ENCODE measurements around the gene RGS10. TPM values are rescaled to one million over a fixed set of nuclear protein-coding genes. Genes with fewer than 3 reads are reported as not detected.

The RGS10 gene
- total and polyA plus RNA-seq, 2 of the 8 experiments (the other 6 are each of a cell fraction or from before 2014, with no cell fraction given), result 5.5 to 13.1 TPM

DNA sequence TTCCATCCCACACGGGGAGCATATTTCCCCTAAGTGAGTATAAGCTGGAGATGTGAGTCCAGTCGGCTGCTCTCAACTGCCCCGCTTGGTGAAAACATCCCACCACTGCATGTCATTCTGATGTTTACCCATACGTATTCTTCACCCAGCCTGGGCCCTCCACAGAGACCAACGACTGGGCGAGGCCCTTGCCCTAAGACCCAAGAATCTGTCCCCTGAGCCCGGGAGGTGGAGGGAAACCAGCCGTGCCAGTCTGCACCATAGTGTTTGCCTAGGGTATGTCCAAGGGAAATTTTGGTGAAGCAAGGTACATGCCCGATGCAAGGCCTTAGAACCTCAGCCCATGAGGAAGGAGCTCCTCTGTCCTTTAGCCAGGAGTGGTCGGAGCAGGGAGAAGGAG is 67.9 kb downstream of the RGS10 start:
- no peak overlapping the region for H4K5ac ChIP-seq (ENCODE audit: insufficient read length, low read depth, low read length)
- no peak overlapping the region for H2BK20ac ChIP-seq (ENCODE audit: low read length)
- H3K79me1 ChIP-seq (ENCODE audit: low read depth, low read length), result no peaks in the 10 kb centered on the region
- peaks cover 31 to 59% (median 49%) of the 10 kb centered on the region in 4 experiments for H3K27me3 ChIP-seq (replicated peaks in 1 of 4; ENCODE audit: control insufficient read depth in 3 of 4, extremely low read depth in 1 of 4, insufficient read depth in 3 of 4, low read length in 3 of 4)
- no peak overlapping the region for H2BK12ac ChIP-seq (ENCODE audit: low read depth, low read length)
- no peak overlapping the region for H4K8ac ChIP-seq (ENCODE audit: extremely low read depth, insufficient read depth, low read length)
- H3K4me2 ChIP-seq (ENCODE audit: insufficient read depth in 1 of 2, low read depth in 2 of 2, low read length in 2 of 2), result no peak overlapping the region
- POLR2A ChIA-PET (ENCODE audit: partially characterized antibody), result no interaction called here
- H2BK5ac ChIP-seq (ENCODE audit: low read depth, low read length), result no peak overlapping the region
- no peak overlapping the region for H3K9ac ChIP-seq (replicated peaks in 1 of 4; ENCODE audit: extremely low read depth in 1 of 4, low read depth in 3 of 4, low read length in 3 of 4)
- H2AK5ac ChIP-seq (ENCODE audit: low read depth, low read length), result no peak overlapping the region
- H4K20me1 ChIP-seq (replicated peaks in 1 of 2; ENCODE audit: control insufficient read depth in 1 of 2, insufficient read depth in 2 of 2, low read length in 2 of 2), result peaks cover 4 to 5% of the 10 kb centered on the region in 2 experiments
- WGBS, 2 experiments (ENCODE audit: extremely low coverage in 1 of 2, insufficient coverage in 1 of 2, insufficient read length in 1 of 2, insufficient replicate concordance in 2 of 2, low coverage in 1 of 2, low lambda C conversion rate in 2 of 2, missing lambda C conversion rate in 1 of 2), result 82% methylated on average over 10 of the region's 10 CpGs; no CpG with 5 or more reads in 1 of the 2 experiments
- CTCF ChIA-PET (ENCODE audit: partially characterized antibody), result interaction anchor here (0.6 kb wide), 1 partner anchor 14 kb away, joined by 3 read pairs; no protein-coding TSS in a partner anchor
- H3K9me3 ChIP-seq (ENCODE audit: insufficient read depth in 2 of 2, low read depth in 1 of 2, low read length in 1 of 2), result no peaks in the 10 kb centered on the region
- H3K4ac ChIP-seq (replicated peaks; ENCODE audit: insufficient read length, low read depth, low read length), result no peak overlapping the region
- no peak overlapping the region for H3K14ac ChIP-seq (ENCODE audit: insufficient read length)
- FAIRE-seq, result no peak
- H3K23ac ChIP-seq (ENCODE audit: insufficient read length), result no peak overlapping the region
- H4K91ac ChIP-seq (replicated peaks; ENCODE audit: insufficient read length, low read length), result no peak overlapping the region
- no peaks in the 10 kb centered on the region; the same call in 1 of the 2 replicates for H3K23me2 ChIP-seq (ENCODE audit: low read depth, low read length)
- no peak overlapping the region for H2AFZ ChIP-seq (ENCODE audit: low read length)
- no peaks in the 10 kb centered on the region for H3K36me3 ChIP-seq (ENCODE audit: control insufficient read depth in 2 of 4, insufficient read depth in 4 of 4, low read length in 3 of 4)
- H3K79me2 ChIP-seq (ENCODE audit: control insufficient read depth in 1 of 2, insufficient read depth in 2 of 2, low read length in 2 of 2), result no peaks in the 10 kb centered on the region
- H2BK120ac ChIP-seq (replicated peaks; ENCODE audit: low read depth, low read length), result no peak overlapping the region
- no peak overlapping the region for H3K56ac ChIP-seq (replicated peaks; ENCODE audit: insufficient read length, low read depth, low read length)
- no peak for DNase-seq (ENCODE audit: low read depth in 1 of 2, low spot score in 2 of 2)
- no peak overlapping the region for H3K27ac ChIP-seq (ENCODE audit: low read depth, low read length)
- H3K4me3 ChIP-seq (ENCODE audit: extremely low read depth in 1 of 4, insufficient read depth in 2 of 4, low read depth in 3 of 4, low read length in 4 of 4), result no peak overlapping the region
- H3K4me1 ChIP-seq (replicated peaks in 1 of 4; ENCODE audit: control insufficient read depth in 3 of 4, insufficient read depth in 4 of 4, low read length in 3 of 4), result peaks cover 0 to 6% (median 2%) of the 10 kb centered on the region in 4 experiments; a peak in 3 of 7 replicates
- H2BK15ac ChIP-seq (ENCODE audit: low read length), result no peak overlapping the region
- H3K18ac ChIP-seq (ENCODE audit: extremely low read depth, low read length), result no peak overlapping the region
- TF ChIP-seq, protein P1, sequence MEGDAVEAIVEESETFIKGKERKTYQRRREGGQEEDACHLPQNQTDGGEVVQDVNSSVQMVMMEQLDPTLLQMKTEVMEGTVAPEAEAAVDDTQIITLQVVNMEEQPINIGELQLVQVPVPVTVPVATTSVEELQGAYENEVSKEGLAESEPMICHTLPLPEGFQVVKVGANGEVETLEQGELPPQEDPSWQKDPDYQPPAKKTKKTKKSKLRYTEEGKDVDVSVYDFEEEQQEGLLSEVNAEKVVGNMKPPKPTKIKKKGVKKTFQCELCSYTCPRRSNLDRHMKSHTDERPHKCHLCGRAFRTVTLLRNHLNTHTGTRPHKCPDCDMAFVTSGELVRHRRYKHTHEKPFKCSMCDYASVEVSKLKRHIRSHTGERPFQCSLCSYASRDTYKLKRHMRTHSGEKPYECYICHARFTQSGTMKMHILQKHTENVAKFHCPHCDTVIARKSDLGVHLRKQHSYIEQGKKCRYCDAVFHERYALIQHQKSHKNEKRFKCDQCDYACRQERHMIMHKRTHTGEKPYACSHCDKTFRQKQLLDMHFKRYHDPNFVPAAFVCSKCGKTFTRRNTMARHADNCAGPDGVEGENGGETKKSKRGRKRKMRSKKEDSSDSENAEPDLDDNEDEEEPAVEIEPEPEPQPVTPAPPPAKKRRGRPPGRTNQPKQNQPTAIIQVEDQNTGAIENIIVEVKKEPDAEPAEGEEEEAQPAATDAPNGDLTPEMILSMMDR (IDR thresholded peaks at IDR 0.05; ENCODE audit: control extremely low read depth in 1 of 3, insufficient read depth in 1 of 3, low read depth in 1 of 3, low read length in 3 of 3), result no peak
- TF ChIP-seq SUZ12 (IDR thresholded peaks at IDR 0.05; ENCODE audit: low read length) (no peak), SP2 (IDR thresholded peaks at IDR 0.05; ENCODE audit: low read length) (no peak), CHD1 (IDR thresholded peaks at IDR 0.05; ENCODE audit: low read depth, low read length) (no peak), FOSL1 (IDR thresholded peaks at IDR 0.05; ENCODE audit: insufficient read depth, low read depth, low read length) (no peak), EZH2 (IDR thresholded peaks at IDR 0.05; ENCODE audit: low read depth, low read length, severe bottlenecking) (no peak)
- TF ChIP-seq, protein P2, sequence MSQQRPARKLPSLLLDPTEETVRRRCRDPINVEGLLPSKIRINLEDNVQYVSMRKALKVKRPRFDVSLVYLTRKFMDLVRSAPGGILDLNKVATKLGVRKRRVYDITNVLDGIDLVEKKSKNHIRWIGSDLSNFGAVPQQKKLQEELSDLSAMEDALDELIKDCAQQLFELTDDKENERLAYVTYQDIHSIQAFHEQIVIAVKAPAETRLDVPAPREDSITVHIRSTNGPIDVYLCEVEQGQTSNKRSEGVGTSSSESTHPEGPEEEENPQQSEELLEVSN (IDR thresholded peaks at IDR 0.05), result no peak
- TF ChIP-seq, protein P3, sequence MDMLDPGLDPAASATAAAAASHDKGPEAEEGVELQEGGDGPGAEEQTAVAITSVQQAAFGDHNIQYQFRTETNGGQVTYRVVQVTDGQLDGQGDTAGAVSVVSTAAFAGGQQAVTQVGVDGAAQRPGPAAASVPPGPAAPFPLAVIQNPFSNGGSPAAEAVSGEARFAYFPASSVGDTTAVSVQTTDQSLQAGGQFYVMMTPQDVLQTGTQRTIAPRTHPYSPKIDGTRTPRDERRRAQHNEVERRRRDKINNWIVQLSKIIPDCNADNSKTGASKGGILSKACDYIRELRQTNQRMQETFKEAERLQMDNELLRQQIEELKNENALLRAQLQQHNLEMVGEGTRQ (IDR thresholded peaks at IDR 0.05; ENCODE audit: low read length), result no peak
- TF ChIP-seq, protein P4, sequence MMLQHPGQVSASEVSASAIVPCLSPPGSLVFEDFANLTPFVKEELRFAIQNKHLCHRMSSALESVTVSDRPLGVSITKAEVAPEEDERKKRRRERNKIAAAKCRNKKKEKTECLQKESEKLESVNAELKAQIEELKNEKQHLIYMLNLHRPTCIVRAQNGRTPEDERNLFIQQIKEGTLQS (IDR thresholded peaks at IDR 0.05; ENCODE audit: insufficient read depth, low read depth, low read length), result no peak

All from H1 (cell line).